ENCODE measurements around the gene TCL1B. TPM values are rescaled to one million over a fixed set of nuclear protein-coding genes. Genes with fewer than 3 reads are reported as not detected.

TCL1B gene
- total RNA-seq, 3 donors from 2014 or later: not detected

DNA sequence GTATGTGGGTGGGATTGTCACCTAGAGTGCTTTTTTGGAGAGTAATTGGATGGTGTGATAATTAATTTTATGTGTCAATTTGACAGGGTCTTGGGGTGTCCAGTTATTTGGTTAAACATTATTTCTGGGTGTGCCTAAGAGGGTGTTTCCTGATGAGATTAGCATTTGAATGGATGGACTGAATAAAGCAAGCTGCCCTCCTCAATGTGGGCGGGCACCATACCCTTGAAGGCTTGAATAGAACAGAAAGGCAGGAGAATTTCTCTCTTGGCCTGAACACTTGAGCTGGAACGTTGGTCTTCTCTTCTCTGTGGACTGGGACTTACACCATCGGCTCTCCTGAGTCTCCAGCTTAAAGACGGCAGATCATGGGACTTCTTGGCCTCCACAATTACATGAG, 28.8 kb upstream of the TCL1B start:
- intact Hi-C loops (cut with DNase I, micrococcal nuclease): no loop called here
- Histone ChIP-seq H3K4me1 (ENCODE audit: low read depth) (no peaks in the 10 kb centered on the region), H3K36me3 (ENCODE audit: low read depth) (no peaks in the 10 kb centered on the region), H3K4me3 (no peak overlapping the region), H3K9me3 (no peaks in the 10 kb centered on the region)
- DNase-seq (no peak), ATAC-seq (no peak)
- TF ChIP-seq CTCF (IDR thresholded peaks at IDR 0.05): no peak

DNA sequence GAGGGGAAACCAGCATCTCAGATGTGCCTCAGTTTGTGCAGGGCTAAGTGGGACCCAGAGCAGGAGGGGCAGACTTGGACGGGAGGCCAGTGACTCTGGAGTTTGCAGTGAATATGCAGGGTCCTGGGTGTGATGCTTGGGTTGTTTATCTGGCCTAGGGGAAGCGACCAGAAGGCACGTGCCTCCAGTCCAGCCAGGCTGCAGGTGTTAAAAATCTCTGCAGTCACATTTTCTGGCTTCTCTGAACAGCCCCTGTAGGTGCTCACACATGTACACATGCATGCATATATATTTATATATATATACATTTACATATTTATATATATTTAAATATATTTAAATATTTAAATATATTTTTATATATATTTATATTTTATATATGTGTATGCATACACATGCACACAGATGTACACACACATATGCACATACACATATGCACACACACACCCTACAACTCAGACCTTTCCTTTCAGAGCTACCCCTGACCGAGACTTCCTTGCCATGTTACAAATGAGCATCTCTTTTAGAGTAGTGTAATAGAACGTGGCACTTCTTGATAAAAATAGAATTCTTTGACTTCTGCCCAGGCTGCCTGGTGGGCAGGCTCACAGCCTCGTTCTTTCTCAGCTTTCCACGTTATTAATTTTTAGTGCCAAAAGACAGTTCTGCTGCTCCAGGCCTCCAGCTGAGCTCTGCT, 26.8 kb upstream of the TCL1B start:
- no peak overlapping the region for H3K4me3 ChIP-seq
- no peak for TF ChIP-seq CTCF (IDR thresholded peaks at IDR 0.05)
- ATAC-seq (no peak), DNase-seq (no peak)
- H3K4me1 ChIP-seq (ENCODE audit: low read depth): no peaks in the 10 kb centered on the region
- no peaks in the 10 kb centered on the region for H3K9me3 ChIP-seq
- no peaks in the 10 kb centered on the region for H3K36me3 ChIP-seq (ENCODE audit: low read depth)
- intact Hi-C loops (cut with DNase I, micrococcal nuclease): no loop called here

DNA sequence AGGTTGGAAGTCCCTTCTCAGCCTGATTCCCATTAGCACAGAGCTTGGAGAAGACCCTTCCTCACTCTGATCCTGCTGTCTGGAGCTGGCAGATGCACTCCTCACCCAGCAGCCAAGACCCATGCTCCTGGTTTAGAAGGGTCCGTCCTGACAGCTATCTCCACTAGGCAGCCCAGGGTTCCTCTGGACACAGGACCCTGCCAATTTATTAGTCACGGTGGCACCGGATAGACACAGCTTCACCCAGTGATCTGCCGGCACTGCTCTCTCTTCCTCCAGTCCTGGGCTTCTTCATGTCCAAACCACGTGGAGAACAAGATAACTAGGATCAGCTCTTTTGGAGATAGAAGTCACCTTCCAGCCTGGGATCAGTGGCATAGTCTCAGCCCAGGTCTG, 26.2 kb upstream of the TCL1B start:
- H3K4me1 ChIP-seq (ENCODE audit: low read depth): no peaks in the 10 kb centered on the region
- no peak for TF ChIP-seq CTCF (IDR thresholded peaks at IDR 0.05)
- H3K4me3 ChIP-seq: no peak overlapping the region
- H3K9me3 ChIP-seq: no peaks in the 10 kb centered on the region
- H3K36me3 ChIP-seq (ENCODE audit: low read depth): no peaks in the 10 kb centered on the region
- ATAC-seq (no peak), DNase-seq (no peak)
- intact Hi-C loops (cut with DNase I, micrococcal nuclease): no loop called here

GRCh38 chr14:95660651-95661515, 25.3 kb upstream of the TCL1B start:
- DNase-seq (no peak), ATAC-seq (no peak)
- Histone ChIP-seq H3K9me3 (no peaks in the 10 kb centered on the region), H3K36me3 (ENCODE audit: low read depth) (no peaks in the 10 kb centered on the region), H3K4me1 (ENCODE audit: low read depth) (no peaks in the 10 kb centered on the region), H3K4me3 (no peak overlapping the region)
- intact Hi-C loops (cut with DNase I, micrococcal nuclease): no loop called here
- TF ChIP-seq CTCF (IDR thresholded peaks at IDR 0.05): no peak

DNA sequence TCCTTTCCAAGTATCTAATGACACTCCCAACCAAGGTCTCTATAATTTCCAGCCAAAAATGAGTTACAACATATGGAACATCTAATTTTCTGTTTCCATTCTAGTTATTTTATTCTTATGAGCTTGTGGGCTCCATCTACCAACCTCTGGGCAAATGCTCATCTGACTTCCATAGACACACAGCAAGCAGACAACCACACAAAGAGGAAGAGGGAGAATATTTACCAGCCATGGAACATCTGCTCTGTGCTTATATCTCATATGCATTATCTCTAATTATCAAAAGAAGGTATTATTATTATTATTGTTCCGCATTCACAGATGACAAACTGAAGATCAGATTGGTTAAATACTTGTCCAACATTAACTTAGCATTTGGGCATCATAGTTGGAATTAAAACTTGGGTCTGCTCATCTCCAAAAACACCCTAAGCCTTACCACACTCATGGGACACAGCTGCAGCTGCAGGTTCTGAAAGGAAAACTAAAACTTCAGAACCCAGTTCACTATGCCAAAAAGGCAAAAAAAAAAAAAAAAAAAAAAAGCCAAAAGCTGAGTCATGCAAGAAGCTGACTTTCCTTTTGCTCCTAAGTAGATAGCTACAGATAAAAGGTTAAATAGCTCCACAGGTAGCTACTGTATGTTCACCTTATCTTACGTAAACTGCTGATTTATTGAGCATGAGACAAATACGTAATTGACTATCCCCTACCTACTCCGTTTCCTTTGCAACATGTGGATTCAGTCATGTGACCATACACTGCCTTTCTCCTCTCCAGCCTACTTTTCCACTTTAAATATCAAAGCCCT, 23.6 kb upstream of the TCL1B start:
- Histone ChIP-seq H3K4me1 (ENCODE audit: low read depth) (no peaks in the 10 kb centered on the region), H3K9me3 (no peaks in the 10 kb centered on the region), H3K4me3 (no peak overlapping the region), H3K36me3 (ENCODE audit: low read depth) (no peaks in the 10 kb centered on the region)
- DNase-seq (no peak), ATAC-seq (peak; percentile 6)
- intact Hi-C loops (cut with DNase I, micrococcal nuclease): no loop called here
- no peak for TF ChIP-seq CTCF (IDR thresholded peaks at IDR 0.05)
